Activated CD4-positive, alpha-beta T cell treated with anti-CD3 and anti-CD28 coated beads for 36 hours (primary cell): ENCODE measurements around the gene CRLF1. TPM values are rescaled to one million over a fixed set of nuclear protein-coding genes. Genes with fewer than 3 reads are reported as not detected.
"Not testable (repeated sequence)": the region's sequence is repeated elsewhere in the genome, so short reads cannot be mapped to it uniquely, and the experiment has no call there.

Source experiments
- ATAC-seq: fragments of 200-7000 bp; cut with Tn5 transposase; one replicate; pipeline ENCODE4 v1.10.0; 2021; ENCODE audit warnings: mild to moderate bottlenecking, moderate library complexity
- CTCF ChIA-PET: fragments of 350-600 bp; sonication (Branson Sonifier 250); formaldehyde crosslinking; loops from one replicate; lab custom pipeline; 2021; ENCODE audit warnings: antibody characterized with exemption; lab: Charles Lee
- POLR2A ChIA-PET: fragments of 350-600 bp; sonication (Branson Sonifier 250); formaldehyde crosslinking; loops from one replicate; lab custom pipeline; 2021; ENCODE audit warnings: antibody characterized with exemption, inconsistent platforms; lab: Charles Lee
- DNase-seq: peaks from one replicate; pipeline ENCODE4 v3.0.0-alpha.2; 2020
- H3K27ac Mint-ChIP-seq: one replicate; pipeline ENCODE4 v1.8.0; 2021; ENCODE audit warnings: mixed read lengths
- H3K27me3 Mint-ChIP-seq: one replicate; pipeline ENCODE4 v1.8.0; 2021; ENCODE audit warnings: mixed read lengths
- H3K36me3 Mint-ChIP-seq: one replicate; pipeline ENCODE4 v1.8.0; 2021; ENCODE audit warnings: low read depth, mixed read lengths
- H3K4me1 Mint-ChIP-seq: one replicate; pipeline ENCODE4 v1.8.0; 2021; ENCODE audit warnings: mixed read lengths
- H3K4me3 Mint-ChIP-seq: one replicate; pipeline ENCODE4 v1.8.0; 2021; ENCODE audit warnings: mild to moderate bottlenecking, moderate library complexity, mixed read lengths
- H3K9me3 Mint-ChIP-seq: one replicate; pipeline ENCODE4 v1.8.0; 2021; ENCODE audit warnings: low read depth, mixed read lengths
- intact Hi-C, 2 experiments: fragments of 100-400 bp; cut with DNase I in 1 of 2; cut with micrococcal nuclease in 1 of 2; formaldehyde crosslinking; loops; one replicate each; pipeline versions ENCODE4 v1.14.2 to v1.15.1; 2022 to 2024; cut with DNase I, micrococcal nuclease
- total RNA-seq, 2 experiments: library from RNA; stranded (reverse); gene quantifications; one replicate each; pipeline ENCODE4 v1.2.3, GENCODE V29; 2021

Gene CRLF1
- total RNA-seq, 2 experiments from 2014 or later: not detected

- Mint-ChIP-seq H3K4me1 (peaks cover 15% of the 10 kb centered on the region), H3K27me3 (peaks cover 3% of the 10 kb centered on the region), H3K4me3 (no peak overlapping the region), H3K9me3 (no peaks in the 10 kb centered on the region), H3K27ac (no peak overlapping the region), H3K36me3 (peaks cover 7% of the 10 kb centered on the region)
- DNase-seq (no peak), ATAC-seq (no peak)
- CTCF ChIA-PET: interaction anchor here (0.9 to 1.1 kb wide), 2 partner anchors 72 to 255 kb away, joined by 3 to 5 read pairs; no protein-coding TSS in a partner anchor
- POLR2A ChIA-PET: no interaction called here
- intact Hi-C loops: loop anchor here (2.0 to 10.0 kb wide), 3 partner anchors 41 to 197 kb away; partner anchors contain the start of genes COMP (in 1 of the 2) and KLHL26 (in 1 of the 2)
Observed at GRCh38 chr19:18595475-18595874, 11.1 kb downstream of the CRLF1 start.

- Mint-ChIP-seq H3K9me3 (no peaks in the 10 kb centered on the region), H3K36me3 (peaks cover 10% of the 10 kb centered on the region), H3K27me3 (peaks cover 3% of the 10 kb centered on the region), H3K4me1 (peaks cover 19% of the 10 kb centered on the region), H3K4me3 (peak overlapping the region; percentile 72), H3K27ac (peak overlapping the region; percentile 56)
- DNase-seq (no peak), ATAC-seq (no peak)
- ChIA-PET POLR2A (interaction anchor here (1.7 kb wide), 1 partner anchor 23 kb away, joined by 4 read pairs; the partner anchor contains the start of gene UBA52), CTCF (interaction anchor here (0.9 to 1.4 kb wide), 7 partner anchors 29 to 369 kb away, joined by 3 to 8 read pairs (median 5); partner anchors contain the start of gene ELL)
- intact Hi-C loops: loop anchor here (1.0 to 10.0 kb wide), 11 partner anchors 41 to 324 kb away; partner anchors contain the start of genes COMP (in 1 of the 2), COPE (in 1 of the 2), DDX49 (in 1 of the 2) and ELL (in 1 of the 2)
Observed at GRCh38 chr19:18594824-18595373, 11.7 kb downstream of the CRLF1 start.

GRCh38 chr19:18594096-18594823 is 12.3 kb downstream of the CRLF1 start:
- peak; percentile 72 for ATAC-seq
- H3K4me3 Mint-ChIP-seq: peak overlapping the region; percentile 72
- H3K9me3 Mint-ChIP-seq: no peaks in the 10 kb centered on the region
- peak overlapping the region; percentile 56 for H3K27ac Mint-ChIP-seq
- H3K27me3 Mint-ChIP-seq: peaks cover 3% of the 10 kb centered on the region
- H3K36me3 Mint-ChIP-seq: peaks cover 13% of the 10 kb centered on the region
- intact Hi-C loops: loop anchor here (1.0 to 10.0 kb wide), 10 partner anchors 42 to 325 kb away; partner anchors contain the start of genes COPE (in 1 of the 2), DDX49 (in 1 of the 2), ELL (in 1 of the 2) and KLHL26 (in 1 of the 2)
- peak; percentile 87 for DNase-seq
- ChIA-PET POLR2A (interaction anchor here (0.8 to 1.7 kb wide), 2 partner anchors 23 to 73 kb away, joined by 4 read pairs; partner anchors contain the start of genes ELL and UBA52), CTCF (interaction anchor here (0.5 to 1.4 kb wide), 9 partner anchors 30 to 405 kb away, joined by 3 to 8 read pairs (median 3); partner anchors contain the start of gene ELL)
- peaks cover 23% of the 10 kb centered on the region for H3K4me1 Mint-ChIP-seq

GRCh38 chr19:18593367-18594095 is 13.1 kb downstream of the CRLF1 start:
- Mint-ChIP-seq H3K9me3 (no peaks in the 10 kb centered on the region), H3K27ac (peak overlapping the region; percentile 10)

GRCh38 chr19:18592732-18593131 is 13.9 kb downstream of the CRLF1 start:
- H3K27me3 Mint-ChIP-seq, ATAC-seq, DNase-seq, H3K27ac Mint-ChIP-seq, H3K9me3 Mint-ChIP-seq, H3K4me3 Mint-ChIP-seq: not testable (repeated sequence)
- POLR2A ChIA-PET: interaction anchor here (0.6 kb wide), 1 partner anchor 22 kb away, joined by 3 read pairs; no protein-coding TSS in a partner anchor
- Mint-ChIP-seq H3K36me3 (peaks cover 13% of the 10 kb centered on the region), H3K4me1 (peaks cover 30% of the 10 kb centered on the region)
- intact Hi-C loops: loop anchor here (5.0 to 10.0 kb wide), 3 partner anchors 85 to 255 kb away; no protein-coding TSS in a partner anchor
- CTCF ChIA-PET: interaction anchor here (0.6 to 1.4 kb wide), 9 partner anchors 35 to 371 kb away, joined by 3 to 5 read pairs (median 3); no protein-coding TSS in a partner anchor

More at GRCh38 chr19:18593367-18594095, 13.1 kb downstream of the CRLF1 start:
- no peak for ATAC-seq
- intact Hi-C loops: loop anchor here (1.0 to 10.0 kb wide), 10 partner anchors 43 to 326 kb away; partner anchors contain the start of genes COPE (in 1 of the 2), DDX49 (in 1 of the 2), ELL (in 1 of the 2) and KLHL26 (in 1 of the 2)
- Mint-ChIP-seq H3K4me1 (peaks cover 23% of the 10 kb centered on the region), H3K4me3 (peak overlapping the region; percentile 34), H3K27me3 (peaks cover 3% of the 10 kb centered on the region), H3K36me3 (peaks cover 13% of the 10 kb centered on the region)
- peak; percentile 39 for DNase-seq
- ChIA-PET CTCF (interaction anchor here (0.5 to 1.4 kb wide), 16 partner anchors 30 to 552 kb away, joined by 3 to 8 read pairs (median 3); partner anchors contain the start of gene ELL), POLR2A (interaction anchor here (0.5 to 1.7 kb wide), 3 partner anchors 22 to 245 kb away, joined by 3 to 4 read pairs (median 4); partner anchors contain the start of genes ELL and UBA52)

GRCh38 chr19:18591735-18592385 is 14.7 kb downstream of the CRLF1 start:
- POLR2A ChIA-PET: interaction anchor here (0.6 kb wide), 1 partner anchor 88 kb away, joined by 3 read pairs; no protein-coding TSS in a partner anchor
- intact Hi-C loops: loop anchor here (5.0 to 10.0 kb wide), 3 partner anchors 85 to 255 kb away; no protein-coding TSS in a partner anchor
- DNase-seq: no peak
- CTCF ChIA-PET: interaction anchor here (0.7 to 1.4 kb wide), 3 partner anchors 11 to 255 kb away, joined by 3 to 5 read pairs (median 5); no protein-coding TSS in a partner anchor
- H3K36me3 Mint-ChIP-seq: peaks cover 13% of the 10 kb centered on the region
- H3K4me1 Mint-ChIP-seq: peaks cover 32% of the 10 kb centered on the region
- no peak overlapping the region for H3K27ac Mint-ChIP-seq
- no peak for ATAC-seq
- peaks cover 3% of the 10 kb centered on the region for H3K27me3 Mint-ChIP-seq
- no peaks in the 10 kb centered on the region for H3K9me3 Mint-ChIP-seq
- no peak overlapping the region for H3K4me3 Mint-ChIP-seq

GRCh38 chr19:18590273-18591272 is 16.0 kb downstream of the CRLF1 start:
- intact Hi-C loops: loop anchor here (5.0 to 10.0 kb wide), 3 partner anchors 87 to 257 kb away; no protein-coding TSS in a partner anchor
- POLR2A ChIA-PET: interaction anchor here (0.8 to 1.0 kb wide), 2 partner anchors 92 to 241 kb away, joined by 3 read pairs; partner anchors contain the start of gene UPF1
- ATAC-seq (no peak), DNase-seq (peak; percentile 41)
- H3K36me3 Mint-ChIP-seq: peaks cover 13% of the 10 kb centered on the region
- CTCF ChIA-PET: interaction anchor here (0.5 to 1.1 kb wide), 4 partner anchors 68 to 445 kb away, joined by 3 to 7 read pairs (median 4); no protein-coding TSS in a partner anchor
- H3K9me3 Mint-ChIP-seq: no peaks in the 10 kb centered on the region
- peak overlapping the region; percentile 90 for H3K4me3 Mint-ChIP-seq
- H3K27ac Mint-ChIP-seq: peak overlapping the region; percentile 47
- H3K4me1 Mint-ChIP-seq: peaks cover 32% of the 10 kb centered on the region
- H3K27me3 Mint-ChIP-seq: peaks cover 2% of the 10 kb centered on the region

- Mint-ChIP-seq H3K27me3 (no peaks in the 10 kb centered on the region), H3K27ac (peak overlapping the region; percentile 92), H3K4me1 (peaks cover 32% of the 10 kb centered on the region), H3K4me3 (peak overlapping the region; percentile 90), H3K9me3 (no peaks in the 10 kb centered on the region), H3K36me3 (peaks cover 13% of the 10 kb centered on the region)
- ChIA-PET CTCF (interaction anchor here (0.5 to 3.6 kb wide), 12 partner anchors 12 to 446 kb away, joined by 3 to 21 read pairs (median 4); partner anchors contain the start of genes COPE, DDX49 and UBA52), POLR2A (interaction anchor here (0.6 to 2.1 kb wide), 7 partner anchors 18 to 330 kb away, joined by 3 to 11 read pairs (median 3); partner anchors contain the start of genes COPE, DDX49, JUND and KXD1)
- DNase-seq (peak; percentile 89), ATAC-seq (peak; percentile 69)
- intact Hi-C loops: loop anchor here (1.0 to 10.0 kb wide), 17 partner anchors 18 to 603 kb away; partner anchors contain the start of genes COPE (in 2 of the 2), DDX49 (in 2 of the 2), ELL (in 2 of the 2) and ARMC6 (in 1 of the 2)
Observed at GRCh38 chr19:18589380-18590272, 17.0 kb downstream of the CRLF1 start.
